MM.1S (cell line): ENCODE data around the gene MAPK7.

Source experiments
- DNase-seq: peaks from one replicate; pipeline ENCODE4 v3.0.0-alpha.2; 2015
- H2AFZ ChIP-seq: fragments of 300-600 bp; sonication (generic); 2 replicates; pipeline ENCODE4 v1.6.0; 2016; ENCODE audit warnings: antibody characterized with exemption, low read length
- H3F3A ChIP-seq: fragments of 300-600 bp; sonication (generic); 2 replicates; pipeline ENCODE4 v1.6.1; 2016; ENCODE audit warnings: mild to moderate bottlenecking, antibody characterized with exemption, low read length, moderate library complexity, mixed read lengths; ENCODE audit not compliant: insufficient read depth
- H3K27ac ChIP-seq: fragments of 300-600 bp; sonication (generic); 2 replicates; pipeline ENCODE4 v1.5.1; 2016; ENCODE audit warnings: mild to moderate bottlenecking, low read length
- H3K27me3 ChIP-seq: fragments of 300-600 bp; sonication (generic); replicated peaks from 2 replicates; pipeline ENCODE4 v1.6.0; 2016; ENCODE audit warnings: low read length; ENCODE audit not compliant: insufficient read depth
- H3K36me3 ChIP-seq: fragments of 300-600 bp; sonication (generic); replicated peaks from 2 replicates; pipeline ENCODE4 v1.6.1; 2016; ENCODE audit warnings: mild to moderate bottlenecking, low read length, mixed read lengths; ENCODE audit not compliant: insufficient read depth
- H3K4me1 ChIP-seq: fragments of 300-600 bp; sonication (generic); 2 replicates; pipeline ENCODE4 v1.6.1; 2016; ENCODE audit warnings: low read length, mixed read lengths
- H3K4me2 ChIP-seq: fragments of 300-600 bp; sonication (generic); 2 replicates; pipeline ENCODE4 v1.6.0; 2016; ENCODE audit warnings: low read depth, low read length
- H3K4me3 ChIP-seq: fragments of 300-600 bp; sonication (generic); 2 replicates; pipeline ENCODE4 v1.5.1; 2016; ENCODE audit warnings: low read length, mixed read lengths
- H3K79me2 ChIP-seq: fragments of 300-600 bp; sonication (generic); 2 replicates; pipeline ENCODE4 v1.6.1; 2016; ENCODE audit warnings: mixed run types, low read length, mixed read lengths
- H3K9ac ChIP-seq: fragments of 300-600 bp; sonication (generic); 2 replicates; pipeline ENCODE4 v1.6.1; 2016; ENCODE audit warnings: low read length, mixed read lengths
- H3K9me2 ChIP-seq: fragments of 300-600 bp; sonication (generic); replicated peaks from 2 replicates; pipeline ENCODE4 v1.6.1; 2016; ENCODE audit warnings: mild to moderate bottlenecking, low read length, mixed read lengths; ENCODE audit not compliant: insufficient read depth
- H3K9me3 ChIP-seq: fragments of 300-600 bp; sonication (generic); replicated peaks from 2 replicates; pipeline ENCODE4 v1.6.1; 2016; ENCODE audit warnings: mild to moderate bottlenecking, low read length, mixed read lengths; ENCODE audit not compliant: insufficient read depth
- H4K20me1 ChIP-seq: fragments of 300-600 bp; sonication (generic); 2 replicates; pipeline ENCODE4 v1.6.1; 2016; ENCODE audit warnings: mild to moderate bottlenecking, low read length, moderate library complexity, mixed read lengths; ENCODE audit not compliant: insufficient read depth
- CTCF ChIP-seq: fragments of 300-600 bp; sonication (generic); IDR thresholded peaks from 2 replicates; pipeline ENCODE4 v1.5.1; 2016; ENCODE audit warnings: antibody characterized with exemption, low read length, mixed read lengths
- EZH2 ChIP-seq: fragments of 300-600 bp; sonication (generic); optimal IDR thresholded peaks from 2 replicates; pipeline ENCODE3; 2017; ENCODE audit warnings: low read depth, mild to moderate bottlenecking, antibody characterized with exemption, low read length, mixed read lengths
- EZH2phosphoT487 ChIP-seq: fragments of 300-600 bp; sonication (generic); IDR thresholded peaks from 2 replicates; pipeline ENCODE4 v1.6.1; 2018; ENCODE audit warnings: antibody characterized with exemption, low read length

MAPK7 gene

GRCh38 chr17:19372439-19372838 is 5.9 kb upstream of the MAPK7 start:
- H3K79me2 ChIP-seq = no peaks in the 10 kb centered on the region
- H4K20me1 ChIP-seq = no peaks in the 10 kb centered on the region
- no peak overlapping the region for H3K9ac ChIP-seq
- no peaks in the 10 kb centered on the region for H3K36me3 ChIP-seq
- H3F3A ChIP-seq = peaks cover 8% of the 10 kb centered on the region
- H3K4me2 ChIP-seq = no peak overlapping the region
- DNase-seq = no peak
- H2AFZ ChIP-seq = no peak overlapping the region
- TF ChIP-seq EZH2 (no peak), CTCF (no peak), EZH2phosphoT487 (no peak)
- H3K4me1 ChIP-seq = peaks cover 8% of the 10 kb centered on the region; the same call in 1 of the 2 replicates
- no peaks in the 10 kb centered on the region for H3K27me3 ChIP-seq
- H3K4me3 ChIP-seq = no peak overlapping the region
- no peak overlapping the region for H3K27ac ChIP-seq
- no peaks in the 10 kb centered on the region for H3K9me3 ChIP-seq
- no peaks in the 10 kb centered on the region for H3K9me2 ChIP-seq

GRCh38 chr17:19372866-19373504 is 5.3 kb upstream of the MAPK7 start:
- TF ChIP-seq CTCF (no peak), EZH2 (no peak), EZH2phosphoT487 (no peak)
- DNase-seq = no peak
- no peaks in the 10 kb centered on the region for H3K27me3 ChIP-seq
- no peak overlapping the region for H3K9ac ChIP-seq
- no peak overlapping the region for H2AFZ ChIP-seq
- H3K4me3 ChIP-seq = no peak overlapping the region
- peaks cover 8% of the 10 kb centered on the region; the same call in 1 of the 2 replicates for H3K4me1 ChIP-seq
- no peaks in the 10 kb centered on the region for H4K20me1 ChIP-seq
- no peak overlapping the region for H3K4me2 ChIP-seq
- no peaks in the 10 kb centered on the region for H3K79me2 ChIP-seq
- H3K36me3 ChIP-seq = no peaks in the 10 kb centered on the region
- no peaks in the 10 kb centered on the region for H3K9me3 ChIP-seq
- H3F3A ChIP-seq = peaks cover 12% of the 10 kb centered on the region
- H3K27ac ChIP-seq = no peak overlapping the region
- H3K9me2 ChIP-seq = no peaks in the 10 kb centered on the region

GRCh38 chr17:19374136-19374535 is 4.2 kb upstream of the MAPK7 start:
- H3K4me1 ChIP-seq = peaks cover 8% of the 10 kb centered on the region; the same call in 1 of the 2 replicates
- no peak overlapping the region for H3K4me2 ChIP-seq
- TF ChIP-seq EZH2phosphoT487 = no peak
- no peak for TF ChIP-seq EZH2
- no peak for TF ChIP-seq CTCF
- no peak overlapping the region for H3K9ac ChIP-seq
- no peak overlapping the region for H3K4me3 ChIP-seq
- H3K27me3 ChIP-seq = no peaks in the 10 kb centered on the region
- H3K27ac ChIP-seq = no peak overlapping the region
- no peak overlapping the region for H2AFZ ChIP-seq
- H3K9me3 ChIP-seq = no peaks in the 10 kb centered on the region
- no peaks in the 10 kb centered on the region for H3K36me3 ChIP-seq
- H4K20me1 ChIP-seq = no peaks in the 10 kb centered on the region
- peaks cover 7% of the 10 kb centered on the region for H3K79me2 ChIP-seq
- no peaks in the 10 kb centered on the region for H3K9me2 ChIP-seq
- peaks cover 12% of the 10 kb centered on the region for H3F3A ChIP-seq
- no peak for DNase-seq
